HEK293 (cell line): ENCODE data around the gene A1CF.

Experiments
- CTCF ChIA-PET: fragments of 350-600 bp; formaldehyde crosslinking; extraction: SDS; loops from one replicate; lab custom pipeline; 2021; ENCODE audit warnings: antibody characterized with exemption; lab: Yijun Ruan, JAX
- POLR2A ChIA-PET: fragments of 300-600 bp; formaldehyde crosslinking; extraction: SDS; loops from one replicate; lab custom pipeline; 2020; ENCODE audit warnings: antibody characterized with exemption, inconsistent platforms; lab: Yijun Ruan, JAX
- H3K27ac ChIP-seq: fragments of 200-500 bp; sonication (Bioruptor generic); 2 replicates; pipeline ENCODE4 v1.5.1; 2014; ENCODE audit warnings: low read depth, low read length, control low read depth, inconsistent platforms; ENCODE audit errors: extremely low read depth
- H3K36me3 ChIP-seq, 2 experiments: fragments of 200-500 bp in 1 of 2; sonication (Bioruptor generic) in 1 of 2; 1 replicate in 1 of 2; 2 replicates in 1 of 2; pipeline ENCODE4 v1.5.1; 2014 to 2017; ENCODE audit warnings: inconsistent platforms in 2 of 2, low read length in 2 of 2; ENCODE audit not compliant: control insufficient read depth in 2 of 2, insufficient read depth in 1 of 2
- H3K4me1 ChIP-seq: fragments of 200-500 bp; sonication (Bioruptor generic); 2 replicates; pipeline ENCODE4 v1.5.1; 2014; ENCODE audit warnings: mild to moderate bottlenecking, low read length, inconsistent platforms; ENCODE audit not compliant: control insufficient read depth, insufficient read depth
- H3K4me3 ChIP-seq: 2 replicates; pipeline ENCODE4 v1.5.1; 2011; ENCODE audit warnings: low read depth, mild to moderate bottlenecking, control low read depth, low read length, moderate library complexity
- H3K9me3 ChIP-seq: fragments of 200-500 bp; sonication (Bioruptor generic); 2 replicates; pipeline ENCODE4 v1.5.1; 2014; ENCODE audit warnings: low read depth, low read length, inconsistent platforms; ENCODE audit not compliant: control insufficient read depth, insufficient read depth
- KLF1 ChIP-seq: fragments of 450-650 bp; formaldehyde crosslinking; IDR thresholded peaks from 2 replicates; pipeline ENCODE4 v1.5.1; 2016; ENCODE audit warnings: missing biosample characterization, missing genetic modification characterization
- KLF9 ChIP-seq: fragments of 450-650 bp; formaldehyde crosslinking; IDR thresholded peaks from 2 replicates; pipeline ENCODE4 v1.5.1; 2016; ENCODE audit warnings: missing biosample characterization, missing genetic modification characterization, low read depth
- PRDM2 ChIP-seq: fragments of 450-650 bp; formaldehyde crosslinking; IDR thresholded peaks from 2 replicates; pipeline ENCODE4 v1.5.1; 2016; ENCODE audit warnings: missing biosample characterization, missing genetic modification characterization, borderline replicate concordance
- SP2 ChIP-seq: fragments of 450-650 bp; formaldehyde crosslinking; IDR thresholded peaks from 2 replicates; pipeline ENCODE4 v1.5.1; 2016; ENCODE audit warnings: missing biosample characterization, missing genetic modification characterization
- ZBTB1 ChIP-seq: fragments of 450-650 bp; formaldehyde crosslinking; IDR thresholded peaks from 2 replicates; pipeline ENCODE4 v1.5.1; 2016; ENCODE audit warnings: missing biosample characterization, missing genetic modification characterization
- ZBTB44 ChIP-seq: fragments of 450-650 bp; IDR thresholded peaks from 2 replicates; pipeline ENCODE4 v1.5.1; 2018; ENCODE audit warnings: missing biosample characterization, mild to moderate bottlenecking, missing genetic modification characterization
- ZFP3 ChIP-seq: fragments of 450-650 bp; formaldehyde crosslinking; IDR thresholded peaks from 2 replicates; pipeline ENCODE4 v1.5.1; 2016; ENCODE audit warnings: low read depth, missing biosample characterization, missing genetic modification characterization
- ZFP41 ChIP-seq: fragments of 450-650 bp; formaldehyde crosslinking; IDR thresholded peaks from 2 replicates; pipeline ENCODE4 v1.5.1; 2016; ENCODE audit warnings: missing biosample characterization, missing genetic modification characterization, borderline replicate concordance
- ZNF121 ChIP-seq: fragments of 450-650 bp; formaldehyde crosslinking; IDR thresholded peaks from 2 replicates; pipeline ENCODE4 v1.5.1; 2016; ENCODE audit warnings: missing biosample characterization, missing genetic modification characterization
- ZNF133 ChIP-seq: fragments of 450-650 bp; formaldehyde crosslinking; IDR thresholded peaks from 2 replicates; pipeline ENCODE4 v1.5.1; 2016; ENCODE audit warnings: missing biosample characterization, missing genetic modification characterization
- ZNF148 ChIP-seq: fragments of 450-650 bp; formaldehyde crosslinking; IDR thresholded peaks from 2 replicates; pipeline ENCODE4 v1.5.0; 2017; ENCODE audit warnings: missing biosample characterization, missing genetic modification characterization, borderline replicate concordance
- ZNF211 ChIP-seq: fragments of 450-650 bp; formaldehyde crosslinking; IDR thresholded peaks from 2 replicates; pipeline ENCODE4 v1.5.1; 2016; ENCODE audit warnings: low read depth, missing biosample characterization, missing genetic modification characterization
- ZNF416 ChIP-seq: fragments of 450-650 bp; formaldehyde crosslinking; IDR thresholded peaks from 2 replicates; pipeline ENCODE4 v1.5.1; 2016; ENCODE audit warnings: missing biosample characterization, missing genetic modification characterization
- ZNF529 ChIP-seq: fragments of 450-650 bp; formaldehyde crosslinking; IDR thresholded peaks from 2 replicates; pipeline ENCODE4 v1.5.1; 2017; ENCODE audit warnings: missing genetic modification characterization, missing biosample characterization; ENCODE audit not compliant: insufficient replicate concordance
- ZNF558 ChIP-seq: fragments of 450-650 bp; formaldehyde crosslinking; IDR thresholded peaks from 2 replicates; pipeline ENCODE4 v1.5.1; 2016; ENCODE audit warnings: missing biosample characterization, missing genetic modification characterization
- ZNF580 ChIP-seq: fragments of 450-650 bp; formaldehyde crosslinking; IDR thresholded peaks from 2 replicates; pipeline ENCODE4 v1.5.1; 2016; ENCODE audit warnings: missing biosample characterization, missing genetic modification characterization
- ZNF664 ChIP-seq: fragments of 450-650 bp; formaldehyde crosslinking; IDR thresholded peaks from 2 replicates; pipeline ENCODE4 v1.5.1; 2016; ENCODE audit warnings: missing biosample characterization, missing genetic modification characterization
- ZNF768 ChIP-seq: fragments of 450-650 bp; formaldehyde crosslinking; IDR thresholded peaks from 2 replicates; pipeline ENCODE4 v1.5.1; 2018; ENCODE audit warnings: missing biosample characterization, mild to moderate bottlenecking, missing genetic modification characterization
- ZSCAN4 ChIP-seq: fragments of 450-650 bp; formaldehyde crosslinking; IDR thresholded peaks from 2 replicates; pipeline ENCODE4 v1.5.1; 2017; ENCODE audit warnings: missing biosample characterization, missing genetic modification characterization
- TF ChIP-seq, protein P1 (sequence below): fragments of 450-650 bp; formaldehyde crosslinking; IDR thresholded peaks from 2 replicates; pipeline ENCODE4 v1.5.1; 2016; ENCODE audit warnings: missing biosample characterization, missing genetic modification characterization

The A1CF gene

GRCh38 chr10:50809596-50809995, 75.8 kb downstream of the A1CF start:
- Histone ChIP-seq H3K36me3 (no peaks in the 10 kb centered on the region), H3K4me3 (no peak overlapping the region), H3K4me1 (no peaks in the 10 kb centered on the region), H3K9me3 (no peaks in the 10 kb centered on the region), H3K27ac (no peak overlapping the region)
- CTCF ChIA-PET = interaction anchor here (0.6 to 0.8 kb wide), 2 partner anchors 20 to 59 kb away, joined by 3 to 4 read pairs; no protein-coding TSS in a partner anchor
- POLR2A ChIA-PET = no interaction called here
- no peak for TF ChIP-seq ZBTB44
- no peak for TF ChIP-seq ZBTB1 (tag by site-specific recombination)
- no peak for TF ChIP-seq ZSCAN4 (tag by site-specific recombination)
- TF ChIP-seq KLF9 (tag by site-specific recombination) = no peak
- no peak for TF ChIP-seq ZNF133 (tag by site-specific recombination)
- TF ChIP-seq SP2 = no peak
- TF ChIP-seq ZFP3 = no peak
- no peak for TF ChIP-seq ZNF558 (tag by site-specific recombination)
- TF ChIP-seq ZNF416 (tag by site-specific recombination) = no peak
- TF ChIP-seq KLF1 (tag by site-specific recombination) = no peak
- TF ChIP-seq, protein P1, sequence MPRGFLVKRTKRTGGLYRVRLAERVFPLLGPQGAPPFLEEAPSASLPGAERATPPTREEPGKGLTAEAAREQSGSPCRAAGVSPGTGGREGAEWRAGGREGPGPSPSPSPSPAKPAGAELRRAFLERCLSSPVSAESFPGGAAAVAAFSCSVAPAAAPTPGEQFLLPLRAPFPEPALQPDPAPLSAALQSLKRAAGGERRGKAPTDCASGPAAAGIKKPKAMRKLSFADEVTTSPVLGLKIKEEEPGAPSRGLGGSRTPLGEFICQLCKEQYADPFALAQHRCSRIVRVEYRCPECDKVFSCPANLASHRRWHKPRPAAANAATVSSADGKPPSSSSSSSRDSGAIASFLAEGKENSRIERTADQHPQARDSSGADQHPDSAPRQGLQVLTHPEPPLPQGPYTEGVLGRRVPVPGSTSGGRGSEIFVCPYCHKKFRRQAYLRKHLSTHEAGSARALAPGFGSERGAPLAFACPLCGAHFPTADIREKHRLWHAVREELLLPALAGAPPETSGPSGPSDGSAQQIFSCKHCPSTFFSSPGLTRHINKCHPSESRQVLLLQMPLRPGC (tag by site-specific recombination) = no peak
- TF ChIP-seq ZNF121 (tag by site-specific recombination) = no peak
- no peak for TF ChIP-seq ZFP41 (tag by site-specific recombination)
- no peak for TF ChIP-seq ZNF580 (tag by site-specific recombination)
- no peak for TF ChIP-seq ZNF768 (tag by site-specific recombination)
- TF ChIP-seq PRDM2 (tag by site-specific recombination) = no peak
- TF ChIP-seq ZNF529 = no peak
- TF ChIP-seq ZNF211 (tag by site-specific recombination) = no peak
- TF ChIP-seq ZNF148 (tag by site-specific recombination) = no peak
- TF ChIP-seq ZNF664 = no peak
- TF ChIP-seq, all 188 proteins: peak for 0
